OCI-LY7 (cell line): ENCODE measurements around the gene FARP2.

ENCODE experiments used
- EZH2phosphoT487 ChIP-seq: fragments of 200-600 bp; sonication (generic); IDR thresholded peaks from 2 replicates; pipeline ENCODE4 v1.6.1; 2018; ENCODE audit warnings: low read depth, borderline replicate concordance, mild to moderate bottlenecking, mixed run types, antibody characterized with exemption, low read length, moderate library complexity, mixed read lengths
- TF ChIP-seq, protein P1 (sequence below): fragments of 200-600 bp; sonication (generic); conservative IDR thresholded peaks from 2 replicates; pipeline ENCODE4 v1.5.1; 2014; ENCODE audit warnings: mild to moderate bottlenecking, antibody characterized with exemption, low read length, moderate library complexity, mixed read lengths

DNA sequence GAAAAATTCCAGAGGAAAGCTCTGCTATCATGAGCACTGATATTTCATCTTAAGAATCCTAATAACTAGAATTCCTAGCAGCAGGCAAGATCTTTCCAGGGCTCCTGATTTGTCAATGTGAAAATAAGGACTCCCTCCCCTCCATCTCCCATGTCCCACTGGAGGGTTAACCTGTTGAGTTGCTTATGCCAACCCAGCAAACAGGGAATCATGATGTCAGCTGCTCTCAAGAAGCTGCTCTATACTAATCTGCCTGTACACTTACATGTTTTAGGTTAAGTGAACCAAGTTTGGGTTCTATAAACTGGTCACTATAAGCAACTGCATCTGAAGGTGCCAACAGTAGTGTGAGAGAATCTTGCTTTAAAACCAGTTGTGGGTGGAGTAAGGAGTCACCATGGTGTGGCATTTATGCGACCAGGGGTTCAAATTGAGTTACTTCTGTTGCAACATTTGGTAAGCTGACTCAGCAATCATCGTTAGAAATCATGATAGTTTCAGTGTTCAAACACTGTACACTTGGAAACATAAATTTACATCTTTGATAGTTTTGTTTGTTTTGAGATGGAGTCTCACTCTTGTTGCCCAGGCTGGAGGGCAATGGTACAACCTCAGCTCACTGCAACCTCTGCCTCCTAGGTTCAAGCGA, 98.9 kb downstream of the FARP2 start:
- no peak for TF ChIP-seq EZH2phosphoT487
- TF ChIP-seq, protein P1, sequence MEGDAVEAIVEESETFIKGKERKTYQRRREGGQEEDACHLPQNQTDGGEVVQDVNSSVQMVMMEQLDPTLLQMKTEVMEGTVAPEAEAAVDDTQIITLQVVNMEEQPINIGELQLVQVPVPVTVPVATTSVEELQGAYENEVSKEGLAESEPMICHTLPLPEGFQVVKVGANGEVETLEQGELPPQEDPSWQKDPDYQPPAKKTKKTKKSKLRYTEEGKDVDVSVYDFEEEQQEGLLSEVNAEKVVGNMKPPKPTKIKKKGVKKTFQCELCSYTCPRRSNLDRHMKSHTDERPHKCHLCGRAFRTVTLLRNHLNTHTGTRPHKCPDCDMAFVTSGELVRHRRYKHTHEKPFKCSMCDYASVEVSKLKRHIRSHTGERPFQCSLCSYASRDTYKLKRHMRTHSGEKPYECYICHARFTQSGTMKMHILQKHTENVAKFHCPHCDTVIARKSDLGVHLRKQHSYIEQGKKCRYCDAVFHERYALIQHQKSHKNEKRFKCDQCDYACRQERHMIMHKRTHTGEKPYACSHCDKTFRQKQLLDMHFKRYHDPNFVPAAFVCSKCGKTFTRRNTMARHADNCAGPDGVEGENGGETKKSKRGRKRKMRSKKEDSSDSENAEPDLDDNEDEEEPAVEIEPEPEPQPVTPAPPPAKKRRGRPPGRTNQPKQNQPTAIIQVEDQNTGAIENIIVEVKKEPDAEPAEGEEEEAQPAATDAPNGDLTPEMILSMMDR, result no peak
